Psoas muscle (tissue), 8 donors: ENCODE results near the gene CD34. TPM values are rescaled to one million over a fixed set of nuclear protein-coding genes. Genes with fewer than 3 reads are reported as not detected.

ENCODE experiments used
- ATAC-seq, 4 donors: fragments of 200-7000 bp; cut with Tn5 transposase; one replicate each; pipeline ENCODE4 v1.9.1; 2020; ENCODE audit warnings: moderate library complexity in 3 of 4, mild to moderate bottlenecking in 2 of 4
- DNase-seq, 2 donors: peaks; one replicate each; pipeline ENCODE4 v3.0.0-alpha.2; 2020
- H3K27ac ChIP-seq: fragments of 200-600 bp; one replicate; pipeline ENCODE4 v1.8.0; 2022
- H3K27me3 ChIP-seq, 3 donors: fragments of 200-600 bp in 1 of 3; one replicate each; pipeline versions ENCODE4 v1.6.1 to v1.8.0; 2013 to 2022; ENCODE audit warnings: low read length in 2 of 3, mild to moderate bottlenecking in 2 of 3, moderate library complexity in 1 of 3; ENCODE audit not compliant: insufficient read depth in 3 of 3
- H3K36me3 ChIP-seq, 2 donors: fragments of 200-600 bp in 1 of 2; one replicate each; pipeline versions ENCODE4 v1.6.1 to v1.8.0; 2013 to 2022; ENCODE audit warnings: low read depth in 1 of 2, mild to moderate bottlenecking in 1 of 2, moderate library complexity in 1 of 2; ENCODE audit not compliant: insufficient read depth in 1 of 2
- H3K4me1 ChIP-seq: fragments of 200-600 bp; one replicate; pipeline ENCODE4 v1.8.0; 2022
- H3K4me3 ChIP-seq: fragments of 200-600 bp; one replicate; pipeline ENCODE4 v1.8.0; 2022; ENCODE audit warnings: mild to moderate bottlenecking
- H3K9me3 ChIP-seq: fragments of 200-600 bp; one replicate; pipeline ENCODE4 v1.8.0; 2022
- CTCF ChIP-seq: fragments of 200-600 bp; IDR thresholded peaks from one replicate; pipeline ENCODE4 v1.8.0; 2022; ENCODE audit warnings: antibody characterized with exemption
- WGBS, 3 donors: extraction: QIAGEN DNeasy Blood & Tissue Kit; methylation state at CpG; one replicate each; pipeline versions ENCODE4 v1.1.6 to v1.1.7; 2013; 5-methylcytosine and 5-hydroxymethylcytosine counted together
- intact Hi-C, 2 donors: fragments of 100-400 bp; cut with DNase I; formaldehyde crosslinking; loops; one replicate each; pipeline versions ENCODE4 v1.11.0 to v1.14.2; 2022
- polyA plus RNA-seq, 3 donors: library from polyadenylated mRNA; stranded (reverse); fragments of 200-250 nt; gene quantifications; one replicate each; pipeline ENCODE4 v1.2.3, GENCODE V29; 2013
- total RNA-seq, 4 donors: library from RNA; stranded (reverse); fragmentation: NEBNext Ultra II Directional in 2 of 4; extraction: Animal tissue kit (Norgen Biotek cat#: 25700) in 2 of 4; gene quantifications; one replicate each; pipeline versions ENCODE4 v1.2.1 to v1.2.4, GENCODE V29; 2021 to 2023
- donor health status: healthy with polysubstance abuse.
- donor health status: DM: no; HTN: no; CAD: no; lungs with moderate emphysema.
- donor health status: Bipolar disorder and iron deficiency.
- donor health status: healthy.
- donor health status: DM: yes; HTN: yes; CAD: no.
- donor health status: DM: no; HTN: no; CAD: no.
- donor health status: DM: no; HTN: no; CAD: no.
- donor health status: DM: yes; HTN: yes; CAD: no.

The CD34 gene
- total and polyA plus RNA-seq, 7 donors = 14.4 to 61.1 (median 21.1) TPM

GRCh38 chr1:207917080-207917479 is 6.2 kb upstream of the CD34 start:
- DNase-seq = peak; percentile 19 to 56
- TF ChIP-seq CTCF = no peak
- no peak overlapping the region for H3K4me3 ChIP-seq
- intact Hi-C loops = no loop called here
- H3K9me3 ChIP-seq = no peaks in the 10 kb centered on the region
- H3K27ac ChIP-seq = no peak overlapping the region
- ATAC-seq = no peak
- peaks cover 0 to 3% (median 0%) of the 10 kb centered on the region in 3 donors for H3K27me3 ChIP-seq
- H3K4me1 ChIP-seq = peaks cover 13% of the 10 kb centered on the region
- WGBS, 3 donors = 81 to 87% (median 85%) methylated on average over 4 of the region's 4 CpGs
- no peaks in the 10 kb centered on the region for H3K36me3 ChIP-seq

GRCh38 chr1:207913951-207914350 is 3.0 kb upstream of the CD34 start:
- no peak overlapping the region for H3K27ac ChIP-seq
- no peak overlapping the region for H3K4me3 ChIP-seq
- no peak for TF ChIP-seq CTCF
- H3K36me3 ChIP-seq = no peaks in the 10 kb centered on the region
- peaks cover 3% of the 10 kb centered on the region for H3K4me1 ChIP-seq
- DNase-seq (no peak), ATAC-seq (peak in 2 of 4 donors; percentile 15 to 26)
- intact Hi-C loops = loop anchor here in 1 of 2 donors (1.0 kb wide), 1 partner anchor 20 kb away; no protein-coding TSS in a partner anchor
- peaks cover 0 to 25% (median 0%) of the 10 kb centered on the region in 3 donors for H3K27me3 ChIP-seq
- H3K9me3 ChIP-seq = no peaks in the 10 kb centered on the region
- whole genome bisulfite sequencing, 3 donors = 82 to 96% (median 88%) methylated on average over 1 of the region's 1 CpG

- TF ChIP-seq CTCF = no peak
- intact Hi-C loops = no loop called here
Observed at GRCh38 chr1:207911856-207912760, 1.2 kb upstream of the CD34 start.

GRCh38 chr1:207909687-207910086 is 1.2 kb downstream of the CD34 start:
- Histone ChIP-seq H3K4me3 (peak overlapping the region; percentile 63), H3K27me3 (peaks cover 0 to 25% (median 0%) of the 10 kb centered on the region in 3 donors), H3K27ac (peak overlapping the region; percentile 20), H3K36me3 (no peaks in the 10 kb centered on the region), H3K9me3 (no peaks in the 10 kb centered on the region), H3K4me1 (no peaks in the 10 kb centered on the region)
- intact Hi-C loops = no loop called here
- WGBS, 3 donors = 67 to 83% (median 72%) methylated on average over 4 of the region's 4 CpGs
- DNase-seq = no peak
- TF ChIP-seq CTCF = no peak
- ATAC-seq = no peak

More at GRCh38 chr1:207911856-207912760, 1.2 kb upstream of the CD34 start:
- DNase-seq (no peak), ATAC-seq (no peak)
- H3K9me3 ChIP-seq = no peaks in the 10 kb centered on the region
- no peaks in the 10 kb centered on the region for H3K36me3 ChIP-seq
- WGBS, 3 donors = 62 to 74% (median 73%) methylated on average over 8 of the region's 8 CpGs
- peak overlapping the region; percentile 63 for H3K4me3 ChIP-seq
- peak overlapping the region; percentile 55 for H3K27ac ChIP-seq
- H3K27me3 ChIP-seq = peaks cover 0 to 25% (median 0%) of the 10 kb centered on the region in 3 donors
- no peaks in the 10 kb centered on the region for H3K4me1 ChIP-seq
